HCT116 (cell line): ENCODE data around the gene EIPR1. TPM values are rescaled to one million over a fixed set of nuclear protein-coding genes. Genes with fewer than 3 reads are reported as not detected.

Experiments
- ATAC-seq: fragments of 200-7000 bp; cut with Tn5 transposase; 2 replicates; pipeline ENCODE4 v1.9.1; 2020; ENCODE audit warnings: mild to moderate bottlenecking, moderate library complexity
- BruUV-seq: library from RNA; stranded (reverse); fragments of 400-500 nt; replicated peaks from 2 replicates; lab custom pipeline; 2021; lab: Mats Ljungman, UMichigan
- CTCF ChIA-PET: fragments of 300-600 bp; sonication (Branson Sonifier 250); formaldehyde crosslinking; loops from one replicate; lab custom pipeline; 2021; ENCODE audit warnings: antibody characterized with exemption; lab: Charles Lee
- POLR2A ChIA-PET: fragments of 300-600, 350-600 bp; sonication (Branson Sonifier 250); formaldehyde crosslinking; loops from one replicate; lab custom pipeline; 2021; ENCODE audit warnings: antibody characterized with exemption; lab: Charles Lee
- RAD21 ChIA-PET, 2 experiments: fragments of 300-600 bp; sonication (Branson Sonifier 250); formaldehyde crosslinking; loops; one replicate each; lab custom pipeline; 2023; ENCODE audit warnings: low total read pairs in 2 of 2; ENCODE audit not compliant: uncharacterized antibody in 2 of 2, unreplicated experiment in 2 of 2, low non-redundant PET in 1 of 2; lab: Charles Lee
- DNase-seq: peaks from one replicate; pipeline ENCODE4 v3.0.0-alpha.2; 2010; ENCODE audit warnings: low read depth, low spot score
- H2AFZ ChIP-seq: fragments of 200-600 bp; shearing (Covaris generic), sonication (generic); 2 replicates; pipeline ENCODE4 v1.6.1; 2017; ENCODE audit warnings: low read depth, mixed run types, mixed read lengths, antibody characterized with exemption, low read length; ENCODE audit not compliant: poor library complexity, severe bottlenecking
- H3K27ac ChIP-seq: 2 replicates; pipeline ENCODE4 v1.5.1; 2012; ENCODE audit warnings: low read depth, low read length
- H3K27me3 ChIP-seq: fragments of 200-600 bp; sonication (generic); 2 replicates; pipeline ENCODE4 v1.6.1; 2016; ENCODE audit warnings: mixed run types, low read length, mixed read lengths; ENCODE audit not compliant: insufficient read depth
- H3K36me3 ChIP-seq, 2 experiments: fragments of 200-500 bp in 1 of 2; fragments of 200-600 bp in 1 of 2; sonication (Bioruptor generic) in 1 of 2; sonication (generic) in 1 of 2; 2 replicates each; pipeline versions ENCODE4 v1.5.1 to v1.6.1; 2014 to 2016; ENCODE audit warnings: low read length in 2 of 2, inconsistent platforms in 1 of 2, mixed read lengths in 1 of 2, mixed run types in 1 of 2; ENCODE audit not compliant: insufficient read depth in 2 of 2, control insufficient read depth in 1 of 2
- H3K4me1 ChIP-seq, 2 experiments: fragments of 200-600 bp in 1 of 2; sonication (generic) in 1 of 2; 2 replicates each; pipeline versions ENCODE4 v1.5.1 to v1.6.1; 2012 to 2017; ENCODE audit warnings: low read length in 2 of 2, inconsistent platforms in 1 of 2, mild to moderate bottlenecking in 1 of 2, mixed read lengths in 1 of 2, mixed run types in 1 of 2, moderate library complexity in 1 of 2; ENCODE audit not compliant: insufficient read depth in 2 of 2, control insufficient read depth in 1 of 2
- H3K4me2 ChIP-seq: fragments of 200-600 bp; sonication (generic); 2 replicates; pipeline ENCODE4 v1.6.1; 2017; ENCODE audit warnings: mixed run types, low read length, mixed read lengths
- H3K4me3 ChIP-seq, 2 experiments: fragments of 200-600 bp in 1 of 2; sonication (generic) in 1 of 2; replicated peaks in 1 of 2; 2 replicates each; pipeline ENCODE4 v1.5.1; 2011 to 2016; ENCODE audit warnings: low read length in 2 of 2, control low read depth in 1 of 2, low read depth in 1 of 2, mild to moderate bottlenecking in 1 of 2, mixed read lengths in 1 of 2, mixed run types in 1 of 2
- H3K79me2 ChIP-seq: fragments of 200-600 bp; sonication (generic); 2 replicates; pipeline ENCODE4 v1.6.1; 2017; ENCODE audit warnings: mild to moderate bottlenecking, mixed run types, low read length, moderate library complexity, mixed read lengths; ENCODE audit not compliant: insufficient read depth
- H3K9ac ChIP-seq: fragments of 200-600 bp; sonication (generic); 2 replicates; pipeline ENCODE4 v1.6.1; 2016; ENCODE audit warnings: low read length, mixed read lengths
- H3K9me2 ChIP-seq: fragments of 200-600 bp; sonication (generic), shearing (Covaris generic); 2 replicates; pipeline ENCODE4 v1.6.1; 2017; ENCODE audit warnings: mixed run types, mild to moderate bottlenecking, moderate library complexity; ENCODE audit not compliant: insufficient read depth
- H3K9me3 ChIP-seq, 2 experiments: fragments of 200-500 bp in 1 of 2; fragments of 200-600 bp in 1 of 2; sonication (Bioruptor generic) in 1 of 2; sonication (generic) in 1 of 2; 2 replicates each; pipeline ENCODE4 v1.6.1; 2014 to 2017; ENCODE audit warnings: low read length in 2 of 2, mixed read lengths in 2 of 2, inconsistent platforms in 1 of 2, low read depth in 1 of 2, mild to moderate bottlenecking in 1 of 2, mixed run types in 1 of 2, moderate library complexity in 1 of 2; ENCODE audit not compliant: control insufficient read depth in 1 of 2, insufficient read depth in 1 of 2
- H4K20me1 ChIP-seq: fragments of 200-600 bp; sonication (generic), shearing (Covaris generic); 2 replicates; pipeline ENCODE4 v1.6.1; 2017; ENCODE audit warnings: mixed run types, mild to moderate bottlenecking, moderate library complexity; ENCODE audit not compliant: insufficient read depth
- CBX3 ChIP-seq: IDR thresholded peaks from 2 replicates; pipeline ENCODE4 v1.6.1; 2012; ENCODE audit warnings: low read depth
- CEBPB ChIP-seq: IDR thresholded peaks from 2 replicates; pipeline ENCODE4 v1.6.1; 2012; ENCODE audit warnings: low read depth
- EGR1 ChIP-seq: IDR thresholded peaks from 2 replicates; pipeline ENCODE4 v1.6.1; 2012; ENCODE audit warnings: low read depth
- ELF1 ChIP-seq: IDR thresholded peaks from 2 replicates; pipeline ENCODE4 v1.6.1; 2012; ENCODE audit warnings: low read depth, borderline replicate concordance
- EZH2 ChIP-seq: fragments of 200-600 bp; sonication (generic); IDR thresholded peaks from 2 replicates; pipeline ENCODE4 v1.6.1; 2017; ENCODE audit warnings: antibody characterized with exemption, mixed run types
- EZH2phosphoT487 ChIP-seq: fragments of 200-600 bp; IDR thresholded peaks from 2 replicates; pipeline ENCODE4 v1.6.1; 2018; ENCODE audit warnings: antibody characterized with exemption, borderline replicate concordance
- FOSL1 ChIP-seq: IDR thresholded peaks from 2 replicates; pipeline ENCODE4 v1.6.1; 2012; ENCODE audit warnings: low read depth
- POLR2A ChIP-seq: IDR thresholded peaks from 2 replicates; pipeline ENCODE4 v1.7.0; 2011; ENCODE audit warnings: borderline replicate concordance; ENCODE audit not compliant: insufficient read depth, insufficient read length; ENCODE audit errors: extremely low read depth
- POLR2AphosphoS5 ChIP-seq: IDR thresholded peaks from 2 replicates; pipeline ENCODE4 v1.6.1; 2011; ENCODE audit warnings: mild to moderate bottlenecking, low read depth, low read length, moderate library complexity
- RAD21 ChIP-seq: IDR thresholded peaks from 2 replicates; pipeline ENCODE4 v1.6.1; 2012; ENCODE audit warnings: low read depth, mild to moderate bottlenecking
- SP1 ChIP-seq: IDR thresholded peaks from 2 replicates; pipeline ENCODE4 v1.6.1; 2012; ENCODE audit warnings: low read depth
- SRF ChIP-seq: IDR thresholded peaks from 2 replicates; pipeline ENCODE4 v1.6.1; 2012; ENCODE audit warnings: low read depth
- ZFX ChIP-seq: fragments of 450-650 bp; IDR thresholded peaks from 2 replicates; pipeline ENCODE4 v1.6.1; 2017
- ZNF274 ChIP-seq: fragments of 200-500 bp; sonication (Bioruptor generic); IDR thresholded peaks from 2 replicates; pipeline ENCODE4 v1.6.1; 2014; ENCODE audit warnings: mild to moderate bottlenecking, low read depth, low read length, inconsistent platforms
- intact Hi-C: fragments of 100-400 bp; cut with micrococcal nuclease; formaldehyde crosslinking; loops from 2 replicates; pipeline ENCODE4 v1.10.0; 2022
- total RNA-seq: library from RNA; stranded (reverse); gene quantifications from one replicate; pipeline ENCODE4 v1.2.1, GENCODE V29; 2021; ENCODE audit not compliant: unreplicated experiment
- TF ChIP-seq, protein P1 (sequence below): IDR thresholded peaks from 2 replicates; pipeline ENCODE4 v1.6.1; 2012

The EIPR1 gene
- total RNA-seq, 1 experiment from 2014 or later: 36.9 TPM

DNA sequence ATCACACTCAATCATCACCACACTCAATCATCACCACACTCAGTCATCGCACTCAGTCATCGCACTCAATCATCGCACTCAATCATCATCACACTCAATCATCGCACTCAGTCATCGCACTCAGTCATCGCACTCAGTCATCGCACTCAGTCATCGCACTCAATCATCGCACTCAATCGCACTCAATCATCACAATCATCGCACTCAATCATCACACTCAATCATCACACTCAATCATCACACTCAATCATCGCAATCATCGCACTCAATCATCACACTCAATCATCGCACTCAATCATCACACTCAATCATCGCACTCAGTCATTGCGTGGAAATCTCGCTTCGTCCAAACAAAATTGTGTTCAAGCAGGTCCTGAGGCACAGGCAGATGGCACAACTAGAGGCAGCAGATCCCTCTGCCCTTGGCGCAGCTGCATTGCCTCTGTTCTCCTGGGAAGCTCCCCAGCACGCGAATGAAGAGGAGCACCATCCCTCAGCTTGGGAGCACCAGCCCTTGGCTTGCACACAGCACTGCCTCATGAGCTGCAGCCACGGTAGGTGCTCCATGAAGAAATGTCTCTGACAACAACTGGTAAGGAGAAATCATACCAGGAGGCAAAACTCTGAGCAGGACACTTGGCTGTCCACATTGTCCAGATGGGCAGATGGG lies 108.1 kb downstream of the EIPR1 start (continued):
- TF ChIP-seq FOSL1 (no peak), ZNF274 (no peak), EZH2phosphoT487 (no peak), POLR2A (no peak), SP1 (no peak), SRF (no peak), RAD21 (no peak), POLR2AphosphoS5 (no peak), ELF1 (no peak)
- TF ChIP-seq, protein P1, sequence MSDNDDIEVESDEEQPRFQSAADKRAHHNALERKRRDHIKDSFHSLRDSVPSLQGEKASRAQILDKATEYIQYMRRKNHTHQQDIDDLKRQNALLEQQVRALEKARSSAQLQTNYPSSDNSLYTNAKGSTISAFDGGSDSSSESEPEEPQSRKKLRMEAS: no peak

DNA sequence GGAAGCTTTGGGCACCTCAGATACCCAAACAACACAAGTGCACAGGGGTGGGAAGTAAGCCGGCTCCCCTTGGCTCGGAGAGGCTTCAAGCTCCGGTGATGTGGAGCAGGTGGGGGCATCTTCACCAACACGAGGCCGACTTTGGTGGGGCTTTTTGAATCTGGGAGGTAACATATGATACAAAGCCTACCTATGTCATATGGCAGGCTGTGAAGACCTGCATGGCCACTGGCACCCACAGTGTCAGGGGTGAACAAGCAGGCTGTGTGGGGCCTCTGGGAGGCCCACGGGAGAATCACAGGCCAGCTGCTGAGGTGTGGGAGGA lies 109.0 kb downstream of the EIPR1 start:
- no peaks in the 10 kb centered on the region for H4K20me1 ChIP-seq
- H3K9me2 ChIP-seq: no peaks in the 10 kb centered on the region
- RAD21 ChIA-PET: no interaction called here
- no peak for TF ChIP-seq EZH2
- TF ChIP-seq CEBPB: no peak
- no peak for TF ChIP-seq CBX3
- TF ChIP-seq ZNF274: no peak
- TF ChIP-seq, protein P1: no peak
- TF ChIP-seq EGR1: no peak
- TF ChIP-seq ZFX: no peak
- TF ChIP-seq FOSL1: no peak
- no peak for TF ChIP-seq SP1
- no peak overlapping the region for H3K4me3 ChIP-seq
- POLR2A ChIA-PET: no interaction called here
- no peak overlapping the region for H3K9ac ChIP-seq
- H3K27me3 ChIP-seq: no peaks in the 10 kb centered on the region
- 0 out of 2 replicates have a peak, but pooled peaks cover 3% of the 10 kb centered on the region for H3K79me2 ChIP-seq
- CTCF ChIA-PET: no interaction called here
- DNase-seq: no peak
- H2AFZ ChIP-seq: no peak overlapping the region
- no peaks in the 10 kb centered on the region for H3K9me3 ChIP-seq
- H3K36me3 ChIP-seq: no peaks in the 10 kb centered on the region
- H3K27ac ChIP-seq: no peak overlapping the region
- H3K4me2 ChIP-seq: no peak overlapping the region
- intact Hi-C loops: no loop called here
- ATAC-seq: no peak
- H3K4me1 ChIP-seq: no peaks in the 10 kb centered on the region
- BruUV-seq: no TSS peak
